Hepatic stellate cell (primary cell): Measurements from ENCODE around the gene ELFN1.

Experiments
- DNase-seq: peaks from one replicate; pipeline ENCODE4 v3.0.0; 2011; ENCODE audit warnings: low spot score

ELFN1 gene

GRCh38 chr7:1725766-1726630, 55.9 kb downstream of the ELFN1 start:
- no peak for DNase-seq

GRCh38 chr7:1727079-1727478, 57.0 kb downstream of the ELFN1 start:
- no peak for DNase-seq

- no peak for DNase-seq
Observed at GRCh38 chr7:1727812-1728570, 57.9 kb downstream of the ELFN1 start.

DNA sequence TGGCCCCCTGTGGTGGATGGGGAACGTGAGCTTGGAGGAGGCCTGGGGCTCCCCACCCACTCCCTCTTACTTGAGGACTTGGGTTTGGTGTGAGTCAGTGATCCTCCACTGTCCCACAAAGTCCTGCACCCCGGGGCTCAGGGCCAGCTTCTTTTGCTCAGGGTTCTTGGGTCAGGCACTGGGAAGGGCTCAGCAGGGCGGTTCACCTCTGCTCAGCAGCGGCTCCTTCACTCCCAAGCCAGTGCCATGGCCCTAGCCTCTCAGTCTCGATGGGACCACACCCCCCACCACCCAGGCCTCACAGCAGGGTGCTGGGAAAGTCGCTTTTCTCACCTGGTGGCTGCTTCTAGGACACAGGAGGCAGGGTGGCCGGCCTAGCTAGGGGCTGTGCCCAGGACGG, 59.1 kb downstream of the ELFN1 start:
- DNase-seq = no peak

GRCh38 chr7:1729773-1730172, 59.7 kb downstream of the ELFN1 start:
- no peak for DNase-seq

DNA sequence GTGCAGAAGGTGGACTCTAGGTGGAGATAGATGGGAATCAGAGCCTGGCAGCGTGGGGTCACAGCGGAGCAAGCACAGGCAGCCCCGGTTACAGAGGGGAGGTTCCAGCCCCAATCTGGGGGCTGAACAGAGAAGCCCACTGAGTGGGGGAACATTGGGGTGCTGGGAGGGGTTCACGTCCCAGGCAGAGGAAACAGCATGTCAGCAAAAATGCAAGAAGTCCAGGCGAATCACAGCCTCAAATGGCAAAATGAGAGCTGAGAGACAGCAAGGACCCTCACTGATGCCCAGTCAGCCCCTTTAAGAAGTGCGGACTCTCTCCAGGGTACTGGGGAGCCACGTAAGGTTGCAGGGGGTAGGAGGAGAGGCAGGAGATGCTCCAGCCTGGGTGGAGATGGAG, 62.0 kb downstream of the ELFN1 start:
- no peak for DNase-seq

DNA sequence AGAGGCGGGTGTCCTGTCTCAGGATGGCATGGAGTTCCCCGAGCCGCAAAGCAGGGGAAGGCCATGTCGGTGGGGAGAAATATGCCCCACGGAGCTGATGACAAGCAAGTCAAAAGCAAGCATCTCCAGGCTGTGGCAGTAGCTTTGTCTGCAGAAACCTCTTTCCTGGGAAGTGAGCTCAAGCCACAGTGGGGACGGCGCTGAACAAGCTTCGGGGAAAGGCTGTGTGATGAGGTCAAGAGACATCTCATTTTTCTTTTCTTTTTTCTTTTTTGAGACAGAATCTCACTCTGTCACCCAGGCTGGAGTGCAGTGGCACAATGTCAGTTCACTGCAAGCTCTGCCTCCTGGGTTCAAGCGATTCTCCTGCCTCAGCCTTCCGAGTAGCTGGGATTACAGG, 62.6 kb downstream of the ELFN1 start:
- DNase-seq = no peak

GRCh38 chr7:1733206-1733907, 63.3 kb downstream of the ELFN1 start:
- DNase-seq = no peak

DNA sequence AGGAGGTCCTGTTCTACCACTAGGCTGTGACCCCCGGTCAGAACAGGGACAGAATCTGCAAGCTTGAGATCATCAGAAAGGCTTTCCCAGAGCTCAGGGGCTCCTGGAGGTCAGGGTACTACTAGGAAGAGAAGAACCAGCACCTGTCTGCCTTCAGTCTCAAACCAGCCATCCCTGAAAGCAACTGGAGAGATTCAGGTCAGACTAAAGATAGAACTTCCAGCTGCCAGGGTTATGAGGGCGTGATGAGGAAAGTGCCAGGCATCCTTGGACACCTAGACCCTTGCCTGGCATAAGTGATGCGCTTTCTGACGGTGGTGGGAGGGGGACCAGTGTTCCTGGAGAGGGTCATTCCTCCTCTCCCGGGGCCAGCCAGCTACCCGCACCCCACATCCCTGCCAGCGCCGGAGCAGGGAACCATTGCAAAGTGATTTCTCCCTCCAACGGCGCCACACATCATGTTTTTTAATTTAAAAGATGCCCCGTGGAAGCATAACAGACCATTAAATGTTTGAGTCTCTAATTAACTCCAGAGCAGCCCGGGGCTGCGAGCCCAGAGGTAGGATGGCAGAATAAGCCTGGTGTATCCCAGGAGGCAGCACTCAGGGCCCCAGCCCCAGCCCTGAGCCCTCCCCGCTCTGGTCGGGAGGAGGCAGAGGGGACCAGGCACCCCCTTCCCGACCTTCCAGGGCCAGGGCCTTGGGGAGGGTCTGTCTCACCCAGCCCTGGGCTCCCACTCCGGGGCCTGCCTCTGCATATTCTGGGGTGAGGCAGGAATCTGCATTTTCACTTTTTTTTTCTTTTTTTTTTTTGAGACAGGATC, 64.0 kb downstream of the ELFN1 start:
- no peak for DNase-seq

DNA sequence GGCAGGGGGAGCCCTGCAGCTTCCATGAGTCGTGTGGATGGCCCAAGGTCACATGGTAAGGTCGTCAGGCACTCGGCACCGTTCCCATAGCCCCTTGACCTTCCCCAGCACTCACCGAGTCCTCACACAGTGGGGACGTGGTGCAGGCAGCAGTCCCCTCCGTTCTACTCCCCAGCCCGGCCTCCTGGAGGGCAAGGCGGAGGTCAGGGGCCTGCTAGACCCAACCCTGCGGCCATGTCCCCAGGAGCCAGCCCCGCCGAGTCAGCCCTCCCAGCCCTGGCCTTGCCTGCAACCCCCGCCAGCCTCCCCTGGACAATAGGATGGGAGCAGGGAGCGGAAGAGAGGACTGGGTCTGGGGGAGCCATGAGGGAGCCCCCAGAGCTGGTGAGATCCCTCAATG, 65.2 kb downstream of the ELFN1 start:
- DNase-seq = no peak

- DNase-seq = no peak
Observed at GRCh38 chr7:1735806-1736483, 65.9 kb downstream of the ELFN1 start.

- no peak for DNase-seq
Observed at GRCh38 chr7:1736484-1736817, 66.4 kb downstream of the ELFN1 start.

DNA sequence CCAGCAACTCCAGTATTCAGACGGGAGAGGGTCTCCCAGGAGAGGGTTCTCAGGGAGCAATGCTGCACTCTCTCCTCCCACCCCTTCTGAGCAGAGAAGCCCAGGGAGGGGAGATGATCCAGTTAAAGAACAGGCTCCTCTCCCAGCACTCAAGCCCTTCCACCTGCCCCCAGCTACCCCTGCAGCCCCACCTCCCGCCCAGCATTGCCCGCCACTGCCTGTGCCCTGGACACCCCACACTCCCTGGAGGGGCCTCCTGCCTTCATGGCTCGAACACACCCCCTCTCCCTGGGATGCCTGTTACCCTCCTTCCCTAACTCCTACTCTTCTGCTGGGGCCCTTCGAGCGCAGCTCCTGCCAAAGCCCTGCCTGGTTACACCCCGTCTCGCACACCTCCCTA, 66.8 kb downstream of the ELFN1 start:
- no peak for DNase-seq

DNA sequence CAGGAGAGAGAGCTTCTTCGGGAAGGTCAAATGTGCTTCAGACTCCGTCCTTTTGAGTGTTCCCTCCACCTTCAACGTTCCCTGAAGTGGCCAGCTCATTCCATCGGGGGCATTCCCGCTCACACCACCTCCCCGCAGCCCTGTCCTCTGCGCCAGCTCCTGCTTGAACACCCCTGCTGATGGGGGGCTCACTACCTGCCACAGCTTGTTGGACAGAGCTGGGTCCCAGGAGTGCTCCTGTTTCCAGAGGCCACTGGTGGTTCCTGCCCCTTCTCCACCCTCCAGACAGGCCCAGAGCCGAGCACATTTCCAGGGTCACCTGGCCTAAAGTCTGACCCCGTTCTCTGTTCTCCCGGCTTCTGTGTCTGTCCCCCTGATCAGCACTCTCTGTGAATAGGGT, 67.4 kb downstream of the ELFN1 start:
- no peak for DNase-seq

DNA sequence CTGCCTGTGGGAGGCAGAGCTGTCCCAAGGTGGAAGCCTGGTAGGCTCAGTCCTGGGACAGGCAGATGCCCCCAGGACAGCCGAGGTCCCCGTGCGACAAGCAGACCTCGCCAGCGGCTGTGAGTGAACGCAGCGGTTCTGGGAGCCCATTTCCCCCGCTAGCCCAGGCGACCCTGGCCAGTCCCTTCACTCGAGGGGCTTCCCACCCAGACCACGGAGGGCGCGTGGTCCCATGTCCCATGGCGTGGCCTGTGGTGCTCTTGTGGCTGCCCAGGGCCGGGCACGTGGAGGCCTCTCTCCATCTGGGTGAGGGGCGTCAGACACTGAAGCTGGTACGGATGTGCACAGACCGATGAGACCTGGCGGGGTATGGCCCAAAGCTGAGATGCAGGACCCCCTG, 67.9 kb downstream of the ELFN1 start:
- no peak for DNase-seq

DNA sequence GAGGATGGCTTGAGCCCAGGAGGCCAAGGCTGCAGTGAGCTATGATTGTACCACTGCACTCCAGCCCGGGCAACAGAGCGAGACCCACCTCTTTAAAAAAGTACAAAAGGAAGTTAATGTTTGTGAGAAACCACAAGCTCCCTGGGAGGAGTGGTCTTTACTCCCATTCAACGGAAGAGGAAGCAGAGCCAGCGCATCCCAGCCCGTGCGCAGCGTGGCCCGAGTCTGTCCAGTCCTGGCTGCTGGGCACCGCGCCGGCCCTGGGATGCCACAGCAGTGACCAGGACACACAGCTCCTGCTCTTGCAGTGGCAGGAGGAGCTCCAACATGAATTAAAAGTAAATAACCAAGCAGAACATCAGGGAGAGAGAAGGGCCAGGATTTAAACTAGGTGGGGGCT, 68.4 kb downstream of the ELFN1 start:
- no peak for DNase-seq

GRCh38 chr7:1738956-1739355, 68.9 kb downstream of the ELFN1 start:
- DNase-seq = no peak

DNA sequence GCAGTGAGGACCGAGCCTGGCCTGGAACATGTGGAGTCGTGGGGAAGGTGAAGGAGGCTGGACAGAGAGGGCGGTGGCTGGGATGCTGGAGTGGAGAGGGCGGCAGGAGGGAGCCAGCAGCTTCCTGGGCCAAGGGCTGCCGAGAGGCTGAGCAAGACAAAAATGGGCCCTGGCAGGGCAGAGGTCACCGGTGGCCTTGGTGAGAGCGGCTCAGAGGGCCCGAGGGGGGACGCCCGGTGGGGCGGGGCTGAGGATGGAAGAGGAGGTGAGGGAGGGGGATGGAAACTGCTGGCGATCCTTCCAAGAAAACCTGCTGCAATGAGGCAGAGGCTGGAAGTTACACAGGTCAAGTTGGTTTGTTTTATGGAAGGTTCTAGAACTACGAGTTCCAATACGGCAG, 69.5 kb downstream of the ELFN1 start:
- DNase-seq = no peak

DNA sequence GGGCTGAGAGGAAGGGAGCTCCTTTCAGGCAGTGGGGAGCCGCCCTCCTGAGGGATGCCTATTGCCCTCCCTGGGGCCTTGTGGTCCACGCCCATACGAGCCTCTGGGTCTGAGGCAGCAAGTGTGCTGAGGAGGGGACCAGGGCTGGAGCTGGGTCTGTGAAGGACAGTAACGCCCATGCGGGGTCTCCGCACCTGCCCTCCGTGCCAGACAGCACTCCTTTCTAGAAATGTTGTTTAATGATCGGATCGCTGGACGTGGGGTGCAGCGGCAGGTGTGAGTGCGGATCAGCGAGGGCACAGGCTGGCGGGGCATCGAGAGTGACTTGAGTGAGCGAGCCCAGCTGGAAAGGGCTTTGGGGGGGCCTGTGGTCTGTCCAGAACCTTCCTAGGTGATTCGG, 70.1 kb downstream of the ELFN1 start:
- no peak for DNase-seq

DNA sequence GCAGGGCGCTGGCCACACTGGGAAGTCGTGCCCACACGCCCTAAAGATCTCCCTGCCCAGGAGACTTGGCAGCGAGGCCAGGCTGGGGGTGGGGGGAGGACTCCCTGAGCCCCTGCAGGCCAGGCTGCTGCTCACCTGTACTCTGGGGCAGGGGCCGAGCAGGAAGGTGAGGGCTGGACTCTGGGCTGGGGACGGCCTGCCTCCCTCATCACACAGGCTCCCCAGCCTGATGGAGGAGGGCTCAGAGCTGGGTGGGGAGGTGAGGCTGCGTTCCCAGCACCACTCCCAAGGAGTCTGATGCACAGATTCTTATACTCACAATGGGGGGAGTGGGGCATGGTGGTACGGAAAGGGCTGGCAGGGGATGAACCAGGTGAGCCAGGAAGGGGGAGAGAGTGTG, 71.2 kb downstream of the ELFN1 start:
- DNase-seq = no peak

GRCh38 chr7:1741751-1742554, 71.9 kb downstream of the ELFN1 start:
- no peak for DNase-seq
